ENCODE data around the gene SPATA17. TPM values are rescaled to one million over a fixed set of nuclear protein-coding genes. Genes with fewer than 3 reads are reported as not detected.

SPATA17 gene
- total RNA-seq, 1 donor from 2014 or later: 2.9 TPM

DNA sequence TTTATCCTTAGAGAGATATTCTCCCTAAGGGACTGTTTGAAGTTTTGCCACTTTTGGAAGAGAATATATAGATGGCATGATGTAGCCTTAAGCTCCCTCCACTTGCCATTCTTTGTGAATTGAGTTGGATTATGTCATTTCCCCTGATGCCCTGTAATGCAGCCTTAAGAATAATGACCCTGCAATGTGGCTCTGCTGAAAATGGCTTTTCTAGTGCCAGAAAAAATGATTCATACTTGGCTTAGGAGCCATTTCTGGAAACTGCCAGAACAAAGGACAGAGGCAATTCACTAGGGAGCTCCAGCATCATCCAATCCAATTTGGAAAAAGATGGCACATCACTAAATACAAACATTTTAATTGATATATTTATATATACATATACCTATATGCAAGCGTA is 265.3 kb downstream of the SPATA17 start:
- Mint-ChIP-seq H3K36me3 (no peaks in the 10 kb centered on the region), H3K4me1 (no peaks in the 10 kb centered on the region), H3K4me3 (no peak overlapping the region), H3K9me3 (peaks cover 5% of the 10 kb centered on the region), H3K27me3 (ENCODE audit: low read depth) (peaks cover 13% of the 10 kb centered on the region), H3K27ac (no peak overlapping the region)
- DNase-seq (ENCODE audit: low spot score in 2 of 2, unreplicated experiment in 2 of 2): no peak
- TF ChIP-seq, protein P1, sequence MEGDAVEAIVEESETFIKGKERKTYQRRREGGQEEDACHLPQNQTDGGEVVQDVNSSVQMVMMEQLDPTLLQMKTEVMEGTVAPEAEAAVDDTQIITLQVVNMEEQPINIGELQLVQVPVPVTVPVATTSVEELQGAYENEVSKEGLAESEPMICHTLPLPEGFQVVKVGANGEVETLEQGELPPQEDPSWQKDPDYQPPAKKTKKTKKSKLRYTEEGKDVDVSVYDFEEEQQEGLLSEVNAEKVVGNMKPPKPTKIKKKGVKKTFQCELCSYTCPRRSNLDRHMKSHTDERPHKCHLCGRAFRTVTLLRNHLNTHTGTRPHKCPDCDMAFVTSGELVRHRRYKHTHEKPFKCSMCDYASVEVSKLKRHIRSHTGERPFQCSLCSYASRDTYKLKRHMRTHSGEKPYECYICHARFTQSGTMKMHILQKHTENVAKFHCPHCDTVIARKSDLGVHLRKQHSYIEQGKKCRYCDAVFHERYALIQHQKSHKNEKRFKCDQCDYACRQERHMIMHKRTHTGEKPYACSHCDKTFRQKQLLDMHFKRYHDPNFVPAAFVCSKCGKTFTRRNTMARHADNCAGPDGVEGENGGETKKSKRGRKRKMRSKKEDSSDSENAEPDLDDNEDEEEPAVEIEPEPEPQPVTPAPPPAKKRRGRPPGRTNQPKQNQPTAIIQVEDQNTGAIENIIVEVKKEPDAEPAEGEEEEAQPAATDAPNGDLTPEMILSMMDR (IDR thresholded peaks at IDR 0.05; ENCODE audit: unreplicated experiment): no peak

- Mint-ChIP-seq H3K9me3 (no peaks in the 10 kb centered on the region), H3K4me1 (no peaks in the 10 kb centered on the region), H3K27ac (no peak overlapping the region), H3K4me3 (no peak overlapping the region), H3K27me3 (ENCODE audit: low read depth) (peaks cover 13% of the 10 kb centered on the region), H3K36me3 (no peaks in the 10 kb centered on the region)
- no peak for DNase-seq (ENCODE audit: low spot score in 2 of 2, unreplicated experiment in 2 of 2)
- TF ChIP-seq, protein P1 (IDR thresholded peaks at IDR 0.05; ENCODE audit: unreplicated experiment): no peak
Observed at GRCh38 chr1:217897100-217897499, 266.0 kb downstream of the SPATA17 start.

DNA sequence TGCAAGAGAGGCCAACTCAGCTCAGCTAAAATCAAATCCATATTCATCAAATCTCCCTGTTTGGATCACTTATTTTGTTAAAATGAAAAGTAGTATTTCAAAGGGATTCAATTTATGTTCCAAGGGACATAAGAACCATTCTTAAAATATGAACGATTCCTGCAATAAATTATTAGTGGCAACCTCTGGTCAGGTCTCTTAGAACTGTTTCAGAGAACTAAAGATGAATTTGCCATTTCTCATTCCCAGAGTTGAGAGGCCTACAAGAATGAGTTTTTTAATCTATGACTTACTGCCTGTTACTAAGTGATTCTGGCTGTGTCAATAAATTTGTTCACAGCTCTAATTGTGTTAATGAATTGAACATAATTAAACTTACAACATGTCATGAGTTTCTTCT is 268.5 kb downstream of the SPATA17 start:
- Mint-ChIP-seq H3K4me3 (no peak overlapping the region), H3K27me3 (ENCODE audit: low read depth) (peaks cover 6% of the 10 kb centered on the region), H3K27ac (no peak overlapping the region), H3K36me3 (no peaks in the 10 kb centered on the region), H3K9me3 (no peaks in the 10 kb centered on the region), H3K4me1 (no peaks in the 10 kb centered on the region)
- TF ChIP-seq, protein P1 (IDR thresholded peaks at IDR 0.05; ENCODE audit: unreplicated experiment): no peak
- DNase-seq (ENCODE audit: low spot score in 2 of 2, unreplicated experiment in 2 of 2): no peak

DNA sequence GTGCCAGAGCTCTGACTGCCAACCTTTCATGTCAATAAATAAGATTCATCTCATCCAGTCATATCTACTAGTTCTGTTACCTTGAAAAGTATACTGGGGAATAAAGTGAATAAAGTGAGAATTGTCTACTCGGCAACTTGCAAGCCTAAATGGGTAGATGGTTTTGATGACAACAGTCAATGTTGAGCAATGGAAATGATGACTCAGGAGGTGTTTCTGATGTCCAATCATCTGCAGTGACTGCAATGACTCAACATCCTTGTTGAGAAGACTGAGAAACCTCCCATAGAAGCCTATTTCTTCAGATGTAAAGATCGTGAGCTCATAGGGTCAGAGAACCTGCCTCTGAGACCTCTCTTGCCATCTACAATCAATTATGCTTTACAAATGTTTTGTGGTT is 276.4 kb downstream of the SPATA17 start:
- H3K9me3 Mint-ChIP-seq: no peaks in the 10 kb centered on the region
- no peaks in the 10 kb centered on the region for H3K36me3 Mint-ChIP-seq
- DNase-seq (ENCODE audit: low spot score in 2 of 2, unreplicated experiment in 2 of 2): no peak
- H3K4me3 Mint-ChIP-seq: no peak overlapping the region
- TF ChIP-seq, protein P1 (IDR thresholded peaks at IDR 0.05; ENCODE audit: unreplicated experiment): no peak
- no peak overlapping the region for H3K27ac Mint-ChIP-seq
- H3K4me1 Mint-ChIP-seq: no peaks in the 10 kb centered on the region
- H3K27me3 Mint-ChIP-seq (ENCODE audit: low read depth): peaks cover 38% of the 10 kb centered on the region

DNA sequence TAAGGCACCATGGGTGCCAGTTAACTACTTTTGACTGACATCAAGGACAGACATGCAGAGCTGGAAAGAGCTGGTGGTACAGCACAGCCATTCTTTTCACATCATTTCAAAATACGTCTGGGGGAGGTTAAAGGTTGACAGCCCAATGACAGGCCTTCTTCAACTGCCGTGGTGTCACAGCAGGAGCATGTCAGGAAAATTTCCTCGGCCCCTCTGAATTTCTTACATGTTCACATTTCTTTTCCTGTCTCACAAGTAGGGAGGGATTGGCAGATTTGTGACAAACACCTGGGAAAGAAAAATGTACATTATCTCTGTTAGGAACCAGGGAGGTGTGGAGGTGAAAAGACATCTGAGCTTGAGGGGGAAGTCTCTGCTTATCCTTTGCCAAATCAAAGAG is 279.1 kb downstream of the SPATA17 start:
- no peak for DNase-seq (ENCODE audit: low spot score in 2 of 2, unreplicated experiment in 2 of 2)
- Mint-ChIP-seq H3K27ac (no peak overlapping the region), H3K27me3 (ENCODE audit: low read depth) (peaks cover 38% of the 10 kb centered on the region)

More for the DNA sequence above, 279.1 kb downstream of the SPATA17 start:
- TF ChIP-seq, protein P1 (IDR thresholded peaks at IDR 0.05; ENCODE audit: unreplicated experiment): no peak
- Mint-ChIP-seq H3K36me3 (no peaks in the 10 kb centered on the region), H3K4me1 (no peaks in the 10 kb centered on the region), H3K9me3 (no peaks in the 10 kb centered on the region), H3K4me3 (no peak overlapping the region)
